HepG2 (cell line): ENCODE data around the gene NECTIN2. TPM values are rescaled to one million over a fixed set of nuclear protein-coding genes. Genes with fewer than 3 reads are reported as not detected.

Experiments used
- AGO2 ChIP-seq: fragments of 200-400 bp; formaldehyde crosslinking; optimal IDR thresholded peaks from 2 replicates; pipeline ENCODE3; 2017; ENCODE audit warnings: mild to moderate bottlenecking, low read depth, low read length, moderate library complexity
- ATF3 ChIP-seq: sonication (generic); formaldehyde crosslinking; IDR thresholded peaks from 2 replicates; pipeline ENCODE4 v1.4.0; 2020; ENCODE audit warnings: missing genetic modification reagents
- BORCS8-MEF2B ChIP-seq: sonication (generic); formaldehyde crosslinking; IDR thresholded peaks from 2 replicates; pipeline ENCODE4 v1.8.0; 2022; ENCODE audit warnings: mild to moderate bottlenecking, missing genetic modification reagents
- CBX1 ChIP-seq: IDR thresholded peaks from one replicate; pipeline ENCODE4 v1.6.1; 2016; ENCODE audit warnings: antibody characterized with exemption, low read depth
- ETS1 ChIP-seq: sonication (generic); formaldehyde crosslinking; IDR thresholded peaks from 2 replicates; pipeline ENCODE4 v1.4.0; 2020; ENCODE audit warnings: missing genetic modification reagents
- KDM1A ChIP-seq: IDR thresholded peaks from 2 replicates; pipeline ENCODE4 v1.6.1; 2016; ENCODE audit warnings: missing compliant biosample characterization
- PITX1 ChIP-seq: sonication (generic); formaldehyde crosslinking; IDR thresholded peaks from 2 replicates; pipeline ENCODE4 v1.5.1; 2020; ENCODE audit warnings: mild to moderate bottlenecking, missing genetic modification reagents
- RXRA ChIP-seq: sonication (generic); formaldehyde crosslinking; IDR thresholded peaks from 2 replicates; pipeline ENCODE4 v1.5.1; 2020; ENCODE audit warnings: missing genetic modification reagents
- TBL1XR1 ChIP-seq: fragments of 150-350 bp; IDR thresholded peaks from 2 replicates; pipeline ENCODE4 v1.6.1; 2014; ENCODE audit warnings: borderline replicate concordance, low read length; ENCODE audit not compliant: partially characterized antibody
- ZNF12 ChIP-seq: sonication (generic); formaldehyde crosslinking; IDR thresholded peaks from 2 replicates; pipeline ENCODE4 v1.5.0; 2020; ENCODE audit warnings: missing genetic modification reagents
- ZNF124 ChIP-seq: sonication (generic); formaldehyde crosslinking; IDR thresholded peaks from 2 replicates; pipeline ENCODE4 v1.4.0; 2020; ENCODE audit warnings: missing genetic modification reagents
- ZNF264 ChIP-seq: sonication (generic); formaldehyde crosslinking; IDR thresholded peaks from 2 replicates; pipeline ENCODE4 v1.4.0; 2020; ENCODE audit warnings: missing genetic modification reagents
- ZNF343 ChIP-seq: sonication (generic); formaldehyde crosslinking; IDR thresholded peaks from 2 replicates; pipeline ENCODE4 v1.4.0; 2020; ENCODE audit warnings: mild to moderate bottlenecking, missing genetic modification reagents
- ZNF574 ChIP-seq: sonication (generic); formaldehyde crosslinking; IDR thresholded peaks from 2 replicates; pipeline ENCODE4 v1.4.0; 2020; ENCODE audit warnings: missing genetic modification reagents
- ZNF746 ChIP-seq: sonication (generic); formaldehyde crosslinking; IDR thresholded peaks from 2 replicates; pipeline ENCODE4 v1.8.0; 2022; ENCODE audit warnings: mild to moderate bottlenecking, missing genetic modification reagents
- ZNF773 ChIP-seq: sonication (generic); formaldehyde crosslinking; IDR thresholded peaks from 2 replicates; pipeline ENCODE4 v1.4.0; 2020; ENCODE audit warnings: missing genetic modification reagents, borderline replicate concordance
- polyA plus RNA-seq, 8 experiments: library from polyadenylated mRNA; depleted of rRNA in 3 of 8; stranded (reverse) in 7 of 8; unstranded in 1 of 8; fragments of >200 nt; fragmentation: Illumina TruSeq in 4 of 8; extraction: Trizol in 4 of 8; gene quantifications; 2 replicates each; pipeline versions ENCODE4 v1.2.1 to v1.2.3, GENCODE V29; 2011 to 2016; ENCODE audit warnings: low read depth in 4 of 8, missing spikeins in 1 of 8, mixed read lengths in 1 of 8; ENCODE audit not compliant: insufficient read depth in 1 of 8
- total RNA-seq, 5 experiments: library from RNA; depleted of rRNA; stranded (reverse); fragments of >200 nt; fragmentation: Illumina TruSeq; extraction: Trizol; gene quantifications; 2 replicates each; pipeline ENCODE4 v1.2.3, GENCODE V29; 2016; ENCODE audit warnings: low read depth in 1 of 5
- TF ChIP-seq, protein P1 (sequence below): sonication (generic); formaldehyde crosslinking; IDR thresholded peaks from 2 replicates; pipeline ENCODE4; 2020; ENCODE audit warnings: missing genetic modification reagents, mild to moderate bottlenecking, borderline replicate concordance
- TF ChIP-seq, protein P2 (sequence below): sonication (generic); formaldehyde crosslinking; IDR thresholded peaks from 2 replicates; pipeline ENCODE4 v1.8.1; 2023; ENCODE audit warnings: mild to moderate bottlenecking, missing genetic modification reagents, borderline replicate concordance
- TF ChIP-seq, protein P3 (sequence below): sonication (generic); formaldehyde crosslinking; IDR thresholded peaks from 2 replicates; pipeline ENCODE4 v1.4.0; 2020; ENCODE audit warnings: missing genetic modification reagents, borderline replicate concordance

Gene NECTIN2
- total and polyA plus RNA-seq, 2 of the 13 experiments (the other 11 are each of a cell fraction or from before 2014, with no cell fraction given): 75.4 to 114 TPM

GRCh38 chr19:44845612-44846454 is at the start of gene NECTIN2 (continued):
- TF ChIP-seq, protein P1, sequence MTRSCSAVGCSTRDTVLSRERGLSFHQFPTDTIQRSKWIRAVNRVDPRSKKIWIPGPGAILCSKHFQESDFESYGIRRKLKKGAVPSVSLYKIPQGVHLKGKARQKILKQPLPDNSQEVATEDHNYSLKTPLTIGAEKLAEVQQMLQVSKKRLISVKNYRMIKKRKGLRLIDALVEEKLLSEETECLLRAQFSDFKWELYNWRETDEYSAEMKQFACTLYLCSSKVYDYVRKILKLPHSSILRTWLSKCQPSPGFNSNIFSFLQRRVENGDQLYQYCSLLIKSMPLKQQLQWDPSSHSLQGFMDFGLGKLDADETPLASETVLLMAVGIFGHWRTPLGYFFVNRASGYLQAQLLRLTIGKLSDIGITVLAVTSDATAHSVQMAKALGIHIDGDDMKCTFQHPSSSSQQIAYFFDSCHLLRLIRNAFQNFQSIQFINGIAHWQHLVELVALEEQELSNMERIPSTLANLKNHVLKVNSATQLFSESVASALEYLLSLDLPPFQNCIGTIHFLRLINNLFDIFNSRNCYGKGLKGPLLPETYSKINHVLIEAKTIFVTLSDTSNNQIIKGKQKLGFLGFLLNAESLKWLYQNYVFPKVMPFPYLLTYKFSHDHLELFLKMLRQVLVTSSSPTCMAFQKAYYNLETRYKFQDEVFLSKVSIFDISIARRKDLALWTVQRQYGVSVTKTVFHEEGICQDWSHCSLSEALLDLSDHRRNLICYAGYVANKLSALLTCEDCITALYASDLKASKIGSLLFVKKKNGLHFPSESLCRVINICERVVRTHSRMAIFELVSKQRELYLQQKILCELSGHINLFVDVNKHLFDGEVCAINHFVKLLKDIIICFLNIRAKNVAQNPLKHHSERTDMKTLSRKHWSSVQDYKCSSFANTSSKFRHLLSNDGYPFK: no peak; the same call in 1 of the 2 replicates
- 0 out of 2 replicates have a peak, but pooled peaks have one; percentile 43 for TF ChIP-seq ZNF773 (CRISPR knock-in tag)
- no peak for TF ChIP-seq ZNF343 (CRISPR knock-in tag)
- no peak for TF ChIP-seq ZNF12 (CRISPR knock-in tag)
- TF ChIP-seq, protein P2, sequence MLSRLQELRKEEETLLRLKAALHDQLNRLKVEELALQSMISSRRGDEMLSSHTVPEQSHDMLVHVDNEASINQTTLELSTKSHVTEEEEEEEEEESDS (CRISPR knock-in tag): no peak
- no peak for TF ChIP-seq RXRA (CRISPR knock-in tag)
- no peak; the same call in 1 of the 2 replicates for TF ChIP-seq ETS1 (CRISPR knock-in tag)
- TF ChIP-seq, protein P3, sequence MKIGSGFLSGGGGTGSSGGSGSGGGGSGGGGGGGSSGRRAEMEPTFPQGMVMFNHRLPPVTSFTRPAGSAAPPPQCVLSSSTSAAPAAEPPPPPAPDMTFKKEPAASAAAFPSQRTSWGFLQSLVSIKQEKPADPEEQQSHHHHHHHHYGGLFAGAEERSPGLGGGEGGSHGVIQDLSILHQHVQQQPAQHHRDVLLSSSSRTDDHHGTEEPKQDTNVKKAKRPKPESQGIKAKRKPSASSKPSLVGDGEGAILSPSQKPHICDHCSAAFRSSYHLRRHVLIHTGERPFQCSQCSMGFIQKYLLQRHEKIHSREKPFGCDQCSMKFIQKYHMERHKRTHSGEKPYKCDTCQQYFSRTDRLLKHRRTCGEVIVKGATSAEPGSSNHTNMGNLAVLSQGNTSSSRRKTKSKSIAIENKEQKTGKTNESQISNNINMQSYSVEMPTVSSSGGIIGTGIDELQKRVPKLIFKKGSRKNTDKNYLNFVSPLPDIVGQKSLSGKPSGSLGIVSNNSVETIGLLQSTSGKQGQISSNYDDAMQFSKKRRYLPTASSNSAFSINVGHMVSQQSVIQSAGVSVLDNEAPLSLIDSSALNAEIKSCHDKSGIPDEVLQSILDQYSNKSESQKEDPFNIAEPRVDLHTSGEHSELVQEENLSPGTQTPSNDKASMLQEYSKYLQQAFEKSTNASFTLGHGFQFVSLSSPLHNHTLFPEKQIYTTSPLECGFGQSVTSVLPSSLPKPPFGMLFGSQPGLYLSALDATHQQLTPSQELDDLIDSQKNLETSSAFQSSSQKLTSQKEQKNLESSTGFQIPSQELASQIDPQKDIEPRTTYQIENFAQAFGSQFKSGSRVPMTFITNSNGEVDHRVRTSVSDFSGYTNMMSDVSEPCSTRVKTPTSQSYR: 0 out of 2 replicates have a peak, but pooled peaks have one; percentile 6
- no peak for TF ChIP-seq ZNF264 (CRISPR knock-in tag)
- TF ChIP-seq ZNF746 (CRISPR knock-in tag): no peak
- peak; percentile 69 for TF ChIP-seq ZNF574 (CRISPR knock-in tag)
- TF ChIP-seq BORCS8-MEF2B (CRISPR knock-in tag): no peak; the same call in 1 of the 2 replicates
- no peak for TF ChIP-seq CBX1
- TF ChIP-seq KDM1A: 0 out of 2 replicates have a peak, but pooled peaks have one; percentile 56
- TF ChIP-seq ATF3: 0 out of 2 replicates have a peak, but pooled peaks have one; percentile 9
- TF ChIP-seq PITX1 (CRISPR knock-in tag): peak; percentile 72
- TF ChIP-seq TBL1XR1: no peak
- no peak for TF ChIP-seq AGO2
- TF ChIP-seq ZNF124 (CRISPR knock-in tag): peak; percentile 95
